Measurements from ENCODE around the gene C17orf50.

The C17orf50 gene

DNA sequence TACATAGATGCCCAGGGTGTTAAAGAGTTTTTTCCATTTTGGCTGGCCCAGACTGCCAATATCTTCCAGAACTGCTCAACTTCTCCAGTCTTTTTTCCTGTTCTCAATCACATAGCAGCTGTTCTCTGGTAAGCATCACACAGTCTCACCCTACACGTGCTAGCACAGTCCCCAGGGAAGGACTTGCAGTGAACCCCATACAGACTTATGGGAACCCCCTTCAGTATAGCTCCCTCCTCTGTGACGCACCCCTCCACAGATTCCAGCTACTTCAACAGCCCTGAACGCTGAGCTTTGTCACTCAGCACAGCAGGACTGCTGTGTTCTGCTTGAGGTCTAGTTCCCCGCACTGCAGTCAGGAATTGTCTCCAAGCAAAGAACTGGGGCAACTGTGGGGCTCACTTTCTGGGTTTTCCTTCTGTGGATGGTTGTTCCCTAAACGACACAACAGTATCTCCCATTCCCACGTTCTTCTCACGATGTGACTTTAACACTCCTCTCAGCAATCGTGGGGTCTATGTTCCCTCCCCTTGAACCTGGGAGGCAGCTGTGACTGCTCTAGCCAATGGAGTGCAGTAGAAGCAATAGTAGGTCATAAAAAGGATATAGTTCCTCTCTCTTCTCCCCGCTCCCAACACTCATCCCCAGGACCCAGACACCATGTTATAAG is 31.1 kb downstream of the C17orf50 start:
- DNase-seq: no peak

DNA sequence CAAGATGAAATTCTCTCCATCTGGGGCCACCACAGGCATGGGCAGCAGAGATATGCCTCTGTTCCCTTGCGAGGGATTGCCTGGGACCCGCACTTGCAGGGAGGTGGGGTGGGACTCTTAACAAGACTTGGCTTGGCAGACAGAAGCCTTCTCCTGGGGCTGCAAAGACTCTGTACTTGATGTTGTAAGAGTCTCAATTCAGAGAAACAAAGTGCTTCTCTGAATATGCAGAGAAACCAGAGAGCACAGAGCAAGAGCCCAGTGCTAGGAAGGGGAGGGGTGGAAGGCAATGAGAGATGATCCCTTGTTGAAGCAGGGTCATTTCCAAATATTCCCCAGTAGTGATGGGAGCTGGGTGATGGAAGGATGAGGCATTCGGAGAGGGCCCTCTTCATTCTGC is 32.6 kb downstream of the C17orf50 start:
- no peak for DNase-seq

- DNase-seq: no peak
Observed at GRCh38 chr17:35795007-35795870, 34.6 kb downstream of the C17orf50 start, which contains the start of gene MMP28. Gene MMP28, minus strand, starts transcription at chr17:35795641. Its CDS starts 264 bp downstream, at chr17:35795377.

DNA sequence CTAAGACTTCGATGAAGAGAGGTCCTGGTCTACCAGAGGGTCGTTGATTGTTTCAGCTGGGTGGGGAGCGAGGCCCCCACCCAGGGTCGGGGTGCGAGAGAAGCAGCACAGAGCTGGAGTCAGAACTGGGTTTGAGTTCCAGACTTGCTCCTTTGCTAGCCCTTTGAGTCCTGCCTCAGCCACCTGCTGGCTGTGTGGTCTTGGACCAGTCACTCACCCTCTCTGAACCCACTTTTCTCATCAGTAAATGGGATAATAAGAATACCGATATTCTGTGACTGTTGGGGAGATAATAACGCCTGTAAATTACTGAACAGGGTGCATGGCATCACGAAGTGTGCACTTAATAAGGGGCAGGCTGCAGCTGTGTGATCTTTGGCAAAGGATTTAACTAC is 35.2 kb downstream of the C17orf50 start:
- no peak for DNase-seq

- no peak for DNase-seq
Observed at GRCh38 chr17:35796942-35797341, 36.3 kb downstream of the C17orf50 start.

DNA sequence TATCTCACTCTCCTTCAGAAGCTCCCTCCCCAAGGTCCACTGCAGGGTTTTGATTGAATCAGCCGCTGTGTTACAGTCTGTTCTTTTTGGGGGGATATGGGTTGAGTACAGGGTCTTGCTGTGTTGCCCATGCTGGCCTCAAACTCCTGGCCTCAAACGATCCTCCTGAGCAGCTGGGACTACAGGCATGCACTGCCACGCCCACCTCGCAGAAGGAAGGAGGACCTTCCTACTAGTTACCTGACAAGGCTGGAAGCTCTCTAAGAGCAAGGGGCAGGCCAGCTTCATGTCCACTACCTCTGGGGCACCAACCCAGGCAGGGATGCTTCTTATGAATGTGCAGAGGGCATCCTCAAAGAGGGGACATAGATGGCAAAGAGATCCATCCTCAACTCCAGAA is 36.7 kb downstream of the C17orf50 start:
- DNase-seq: no peak

GRCh38 chr17:35797918-35798317 is 37.2 kb downstream of the C17orf50 start:
- no peak for DNase-seq

DNA sequence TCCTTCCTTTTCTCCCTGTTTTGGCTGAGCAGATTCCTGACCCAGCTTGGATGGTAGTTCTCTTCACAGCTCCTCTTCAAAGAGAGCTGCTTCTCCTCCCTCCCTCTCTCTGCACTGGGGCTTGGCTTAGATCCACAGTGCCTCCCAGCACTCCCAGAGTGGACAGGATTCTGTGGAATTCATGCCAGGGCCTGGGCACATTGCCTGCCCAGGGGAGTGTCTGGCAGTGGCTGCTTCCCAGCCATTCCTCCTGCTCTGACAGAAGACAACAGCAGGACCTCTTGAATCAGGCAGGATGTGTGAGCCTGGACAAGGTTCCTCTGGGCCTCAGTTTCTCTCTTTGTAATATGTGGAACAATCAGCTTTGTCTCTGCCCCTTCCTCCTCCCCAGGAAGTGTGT is 39.3 kb downstream of the C17orf50 start:
- peak; percentile 9 for DNase-seq

DNA sequence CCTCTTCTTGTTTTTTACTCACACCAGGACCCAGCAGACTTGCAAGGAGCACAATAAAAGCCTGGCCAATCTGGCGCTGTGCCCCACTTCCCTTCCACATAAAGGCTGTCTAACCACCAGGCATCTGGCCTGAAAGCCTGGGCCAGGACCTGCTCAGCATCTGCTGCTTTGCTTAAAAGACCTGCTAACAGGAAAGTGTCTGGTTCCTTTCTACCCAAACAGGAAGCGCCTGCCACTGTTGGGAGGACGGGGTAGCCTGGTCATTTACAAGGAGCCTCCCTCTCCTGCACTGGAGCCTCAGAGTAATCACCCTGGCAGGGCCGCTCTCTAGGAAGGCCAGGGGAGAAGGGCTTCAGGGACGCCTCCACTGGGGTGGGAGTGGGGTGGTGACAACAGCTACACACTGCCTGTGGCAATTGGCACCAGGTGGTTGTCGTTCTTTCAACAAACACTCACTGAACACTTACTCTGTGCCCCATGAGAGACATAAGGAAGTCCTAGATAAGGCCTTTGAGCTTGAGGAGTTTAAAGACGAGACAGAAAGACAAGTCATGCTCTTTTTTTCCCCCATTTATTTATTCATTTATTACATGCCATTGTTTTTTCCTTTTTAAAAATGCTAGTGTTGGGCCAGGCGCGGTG is 41.0 kb downstream of the C17orf50 start:
- DNase-seq: peak; percentile 15

GRCh38 chr17:35804658-35805192 is 44.0 kb downstream of the C17orf50 start:
- peak; percentile 75 for DNase-seq

DNA sequence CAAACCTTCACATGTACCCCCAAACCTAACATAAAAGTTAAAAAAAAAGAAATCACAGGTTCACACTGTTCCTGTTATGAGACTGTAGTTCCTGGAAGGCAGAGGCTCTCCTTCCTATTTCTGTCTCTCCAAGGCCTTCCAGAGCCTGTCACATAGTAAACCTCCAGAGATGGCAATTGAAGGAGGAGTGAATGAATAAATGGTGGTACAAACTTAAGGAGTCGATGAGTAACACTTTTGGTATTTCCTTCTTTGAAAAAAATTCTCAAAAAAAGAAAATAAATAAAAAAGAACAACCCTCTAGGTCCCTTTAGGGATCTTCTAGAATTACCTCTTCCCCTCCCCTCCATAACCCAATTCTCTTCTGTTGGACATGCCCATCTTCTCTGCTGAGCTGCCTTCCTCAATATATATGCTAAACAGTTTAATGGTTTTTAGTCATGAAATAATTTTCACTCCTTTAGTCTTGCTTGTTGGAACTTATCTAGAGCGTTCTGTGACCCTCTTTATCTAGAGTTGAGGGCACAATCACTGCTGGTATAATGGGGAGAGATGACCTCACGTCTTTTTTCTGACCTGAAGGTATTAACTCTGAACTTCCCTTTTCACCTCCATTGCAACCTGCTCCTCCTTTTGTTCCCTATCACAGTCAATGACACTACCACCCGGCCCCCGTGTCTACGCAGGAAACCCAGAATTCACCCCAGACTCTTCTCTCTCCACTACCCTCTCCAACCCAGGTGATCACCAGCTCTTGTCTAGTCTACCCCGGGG is 46.9 kb downstream of the C17orf50 start:
- DNase-seq: no peak

DNA sequence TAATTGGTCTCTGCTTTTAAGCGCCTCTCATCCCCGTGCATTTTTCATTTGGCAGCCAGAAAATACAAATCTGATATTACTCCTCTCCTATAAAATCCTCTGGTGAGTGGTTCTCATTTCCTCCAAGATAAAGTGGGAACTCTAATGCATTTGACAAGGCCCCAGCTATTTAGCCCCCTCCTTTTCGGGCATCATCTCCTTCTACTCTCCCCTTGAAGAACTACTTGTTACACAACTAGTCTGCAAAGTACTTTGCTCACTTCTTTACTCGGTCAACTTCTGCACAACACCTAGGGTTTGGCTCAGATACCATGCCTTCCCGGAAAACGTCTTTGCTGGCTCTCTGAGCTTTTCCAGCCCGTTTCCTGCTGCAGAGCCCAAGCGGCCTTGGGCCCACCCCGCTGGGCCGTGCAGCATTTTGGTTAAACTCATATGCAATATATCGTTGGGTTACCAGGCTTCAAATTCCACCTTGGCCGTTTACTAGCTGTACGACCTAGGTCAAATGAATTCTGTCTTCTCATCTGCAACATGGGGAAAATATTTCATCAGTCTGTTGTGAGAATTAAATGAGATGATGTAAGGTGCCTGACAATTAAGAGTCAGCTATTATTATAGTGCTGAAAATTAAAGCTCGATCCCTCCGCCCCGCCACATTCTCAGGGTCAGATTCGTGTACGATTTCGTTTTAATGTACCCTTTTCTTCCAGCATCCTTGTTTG is 47.7 kb downstream of the C17orf50 start:
- DNase-seq: no peak

GRCh38 chr17:35808962-35809854 is 48.5 kb downstream of the C17orf50 start, which contains the start of gene TAF15:
Gene TAF15, plus strand, starts transcription at chr17:35809484. Its CDS starts 86 bp downstream, at chr17:35809570.
- peak; percentile 98 for DNase-seq

GRCh38 chr17:35809855-35810461 is 49.3 kb downstream of the C17orf50 start:
- no peak for DNase-seq

- DNase-seq: no peak
Observed at GRCh38 chr17:35811759-35812158, 51.1 kb downstream of the C17orf50 start.

DNA sequence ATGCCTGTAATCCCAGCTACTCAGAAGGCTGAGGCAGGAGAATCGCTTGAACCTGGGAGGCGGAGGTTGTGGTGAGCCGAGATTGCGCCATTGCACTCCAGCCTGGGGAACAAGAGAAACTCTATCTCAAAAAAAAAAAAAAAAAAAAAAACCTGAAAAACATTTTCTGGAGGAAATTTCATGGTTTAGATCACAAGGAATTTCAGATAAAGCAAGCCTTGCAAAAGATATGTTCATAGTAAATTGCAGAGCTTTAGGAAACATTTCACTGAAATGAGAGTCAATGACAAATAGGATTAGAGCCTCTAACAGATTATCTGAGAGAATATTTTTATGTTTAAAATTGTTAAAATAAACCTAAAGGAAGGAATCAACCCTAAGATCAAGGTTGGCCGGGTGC is 51.8 kb downstream of the C17orf50 start:
- no peak for DNase-seq
